Liver (tissue), 9 donors: ENCODE data around the gene CLN3. TPM values are rescaled to one million over a fixed set of nuclear protein-coding genes. Genes with fewer than 3 reads are reported as not detected.
A peak's percentile ranks its signal among the peaks of the same experiment; 100 is the strongest.

ENCODE experiments used
- DNase-seq: peaks from one replicate; pipeline ENCODE4 v3.0.0-alpha.2; 2017; ENCODE audit warnings: low spot score
- H3K27ac ChIP-seq, 2 donors: one replicate each; pipeline ENCODE4 v1.7.0; 2013; ENCODE audit warnings: inconsistent platforms in 2 of 2, low read length in 2 of 2, control low read depth in 1 of 2, low read depth in 1 of 2, mild to moderate bottlenecking in 1 of 2
- H3K27me3 ChIP-seq, 4 donors: one replicate each; pipeline versions ENCODE4 v1.6.1 to v1.7.0; 2013; ENCODE audit warnings: low read length in 3 of 4, inconsistent platforms in 1 of 4, mild to moderate bottlenecking in 1 of 4, moderate library complexity in 1 of 4; ENCODE audit not compliant: control insufficient read depth in 4 of 4, insufficient read depth in 4 of 4
- H3K36me3 ChIP-seq, 4 donors: one replicate each; pipeline versions ENCODE4 v1.6.1 to v1.7.0; 2013; ENCODE audit warnings: low read length in 3 of 4, mild to moderate bottlenecking in 3 of 4, low read depth in 1 of 4, moderate library complexity in 1 of 4; ENCODE audit not compliant: control insufficient read depth in 4 of 4, insufficient read depth in 3 of 4
- H3K4me1 ChIP-seq, 4 donors: one replicate each; pipeline versions ENCODE4 v1.6.1 to v1.7.0; 2013; ENCODE audit warnings: low read length in 3 of 4, mild to moderate bottlenecking in 3 of 4, moderate library complexity in 1 of 4; ENCODE audit not compliant: control insufficient read depth in 4 of 4, insufficient read depth in 4 of 4
- H3K4me3 ChIP-seq, 3 donors: one replicate each; pipeline versions ENCODE4 v1.6.1 to v1.7.0; 2013; ENCODE audit warnings: low read length in 3 of 3, control low read depth in 1 of 3, low read depth in 1 of 3, mild to moderate bottlenecking in 1 of 3
- H3K9ac ChIP-seq, 2 donors: one replicate each; pipeline ENCODE4 v1.7.0; 2013; ENCODE audit warnings: low read length in 2 of 2, mild to moderate bottlenecking in 2 of 2, moderate library complexity in 2 of 2, control low read depth in 1 of 2, low read depth in 1 of 2
- H3K9me3 ChIP-seq, 4 donors: one replicate each; pipeline versions ENCODE4 v1.6.1 to v1.7.0; 2013; ENCODE audit warnings: low read length in 3 of 4; ENCODE audit not compliant: control insufficient read depth in 4 of 4
- EGR1 ChIP-seq, 2 donors: IDR thresholded peaks; 2 replicates each; pipeline ENCODE4 v1.6.1; 2016 to 2018; ENCODE audit warnings: antibody characterized with exemption in 2 of 2, low read depth in 2 of 2
- FOXA1 ChIP-seq: IDR thresholded peaks from 2 replicates; pipeline ENCODE4 v1.6.1; 2016; ENCODE audit warnings: antibody characterized with exemption
- FOXA2 ChIP-seq: IDR thresholded peaks from 2 replicates; pipeline ENCODE4 v1.6.1; 2016; ENCODE audit warnings: antibody characterized with exemption
- GABPA ChIP-seq, 2 donors: IDR thresholded peaks in 1 of 2; conservative IDR thresholded peaks in 1 of 2; 2 replicates each; pipeline ENCODE4 v1.6.1; 2016; ENCODE audit warnings: antibody characterized with exemption in 2 of 2, mild to moderate bottlenecking in 1 of 2, moderate library complexity in 1 of 2
- HNF4G ChIP-seq: IDR thresholded peaks from 2 replicates; pipeline ENCODE4 v1.6.1; 2016; ENCODE audit warnings: antibody characterized with exemption
- JUND ChIP-seq, 2 donors: IDR thresholded peaks; 2 replicates each; pipeline ENCODE4 v1.6.1; 2016; ENCODE audit warnings: antibody characterized with exemption in 2 of 2
- NR2F2 ChIP-seq: IDR thresholded peaks from 2 replicates; pipeline ENCODE4 v1.6.1; 2016; ENCODE audit warnings: antibody characterized with exemption
- RAD21 ChIP-seq, 2 donors: IDR thresholded peaks; 2 replicates each; pipeline ENCODE4 v1.6.1; 2016; ENCODE audit warnings: antibody characterized with exemption in 2 of 2, mild to moderate bottlenecking in 2 of 2
- RXRA ChIP-seq, 2 donors: IDR thresholded peaks; 2 replicates each; pipeline ENCODE4 v1.6.1; 2017 to 2018; ENCODE audit warnings: antibody characterized with exemption in 2 of 2, mild to moderate bottlenecking in 1 of 2
- YY1 ChIP-seq: IDR thresholded peaks from 2 replicates; pipeline ENCODE4 v1.6.1; 2016; ENCODE audit warnings: antibody characterized with exemption, mild to moderate bottlenecking
- WGBS: extraction: QIAGEN DNeasy Blood & Tissue Kit; methylation state at CpG from one replicate; pipeline ENCODE4 v1.1.7; 2013; 5-methylcytosine and 5-hydroxymethylcytosine counted together
- polyA plus RNA-seq, 2 donors: library from polyadenylated mRNA; stranded (reverse) in 1 of 2; unstranded in 1 of 2; fragments of 200-250 nt in 1 of 2; fragments of >200 nt in 1 of 2; fragmentation: Nextera tagmentation in 1 of 2; extraction: Ambion mirVana in 1 of 2; gene quantifications; one replicate each; pipeline versions ENCODE4 v1.2.1 to v1.2.3, GENCODE V29; 2013 to 2015
- total RNA-seq, 2 donors: library from RNA; depleted of rRNA; stranded (reverse); fragments of >200 nt; gene quantifications; one replicate each; pipeline ENCODE4 v1.2.3, GENCODE V29; 2014
- TF ChIP-seq, protein P1 (sequence below): IDR thresholded peaks from 2 replicates; pipeline ENCODE4 v1.6.1; 2016; ENCODE audit warnings: antibody characterized with exemption, mild to moderate bottlenecking
- TF ChIP-seq, protein P2 (sequence below): IDR thresholded peaks from 2 replicates; pipeline ENCODE4 v1.6.1; 2016; ENCODE audit warnings: antibody characterized with exemption
- TF ChIP-seq, protein P3 (sequence below): IDR thresholded peaks from 2 replicates; pipeline ENCODE4 v1.6.1; 2016; ENCODE audit warnings: antibody characterized with exemption
- TF ChIP-seq, protein P4 (sequence below): IDR thresholded peaks from 2 replicates; pipeline ENCODE4 v1.6.1; 2016; ENCODE audit warnings: antibody characterized with exemption
- TF ChIP-seq, protein P5 (sequence below): fragments of 150-350 bp; IDR thresholded peaks from 2 replicates; pipeline ENCODE4 v1.5.1; 2017; ENCODE audit warnings: improper control_type of control experiment, low read depth, low read length; ENCODE audit not compliant: missing input control
- donor health status: healthy.
- donor health status: healthy.
- donor health status: healthy.
- donor health status: healthy.
- donor health status: healthy.

CLN3 gene
- total and polyA plus RNA-seq, 4 donors, result 16.1 to 23.6 (median 19.3) TPM

DNA sequence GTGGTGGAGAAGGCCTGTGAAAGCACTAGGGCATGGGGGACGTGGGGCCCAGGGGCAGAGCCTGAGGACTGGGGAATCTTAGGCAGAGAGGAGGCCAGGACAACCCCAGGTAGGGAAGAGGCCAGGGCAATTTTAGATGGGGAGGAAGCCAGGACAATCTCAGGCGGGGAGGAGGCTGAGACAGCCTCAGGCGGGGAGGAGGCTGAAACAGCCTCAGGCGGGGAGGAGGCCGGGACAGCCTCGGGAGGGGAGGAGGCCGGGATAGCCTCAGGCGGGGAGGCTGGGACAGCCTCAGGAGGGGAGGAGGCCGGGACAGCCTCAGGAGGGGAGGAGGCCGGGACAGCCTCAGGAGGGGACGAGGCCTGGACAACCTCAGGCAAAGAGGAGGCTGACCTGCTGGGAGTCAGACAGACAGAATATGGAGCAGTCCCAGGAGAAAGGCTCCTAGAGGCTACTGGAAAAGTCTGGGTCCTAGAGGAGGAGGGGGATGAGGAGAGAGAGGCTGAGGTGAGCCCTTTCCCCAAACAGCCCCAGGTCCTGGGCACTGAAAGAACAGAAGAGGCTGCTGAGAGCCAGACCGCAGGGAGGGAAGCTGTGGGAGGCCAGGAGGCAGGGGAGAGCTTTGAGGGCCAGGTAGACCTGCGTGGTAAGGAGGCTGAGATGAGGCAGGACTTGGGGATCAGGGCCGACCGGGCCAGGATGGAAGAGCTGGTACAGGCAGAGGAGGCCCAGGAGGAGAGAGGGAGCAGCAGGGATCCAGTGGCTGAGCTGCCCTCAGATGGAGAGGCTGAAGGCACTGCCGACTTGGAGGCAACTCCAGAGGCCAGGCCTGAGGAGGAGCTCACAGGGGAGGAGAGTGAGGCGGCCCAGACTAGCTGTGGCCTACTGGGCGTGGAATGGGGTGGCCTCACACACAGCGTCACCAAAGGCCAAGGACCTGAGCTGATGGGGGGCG is 4.2 kb upstream of the CLN3 start:
- 85% methylated on average over 20 of the region's 20 CpGs for WGBS
- peaks cover 0 to 14% (median 5%) of the 10 kb centered on the region in 4 donors for H3K36me3 ChIP-seq
- no peak for DNase-seq
- peaks cover 0 to 12% (median 5%) of the 10 kb centered on the region in 4 donors for H3K4me1 ChIP-seq
- no peak overlapping the region for H3K4me3 ChIP-seq
- H3K27me3 ChIP-seq, result no peaks in the 10 kb centered on the region
- peak overlapping the region; percentile 5 to 77 for H3K27ac ChIP-seq
- TF ChIP-seq YY1, result no peak
- TF ChIP-seq, protein P1, sequence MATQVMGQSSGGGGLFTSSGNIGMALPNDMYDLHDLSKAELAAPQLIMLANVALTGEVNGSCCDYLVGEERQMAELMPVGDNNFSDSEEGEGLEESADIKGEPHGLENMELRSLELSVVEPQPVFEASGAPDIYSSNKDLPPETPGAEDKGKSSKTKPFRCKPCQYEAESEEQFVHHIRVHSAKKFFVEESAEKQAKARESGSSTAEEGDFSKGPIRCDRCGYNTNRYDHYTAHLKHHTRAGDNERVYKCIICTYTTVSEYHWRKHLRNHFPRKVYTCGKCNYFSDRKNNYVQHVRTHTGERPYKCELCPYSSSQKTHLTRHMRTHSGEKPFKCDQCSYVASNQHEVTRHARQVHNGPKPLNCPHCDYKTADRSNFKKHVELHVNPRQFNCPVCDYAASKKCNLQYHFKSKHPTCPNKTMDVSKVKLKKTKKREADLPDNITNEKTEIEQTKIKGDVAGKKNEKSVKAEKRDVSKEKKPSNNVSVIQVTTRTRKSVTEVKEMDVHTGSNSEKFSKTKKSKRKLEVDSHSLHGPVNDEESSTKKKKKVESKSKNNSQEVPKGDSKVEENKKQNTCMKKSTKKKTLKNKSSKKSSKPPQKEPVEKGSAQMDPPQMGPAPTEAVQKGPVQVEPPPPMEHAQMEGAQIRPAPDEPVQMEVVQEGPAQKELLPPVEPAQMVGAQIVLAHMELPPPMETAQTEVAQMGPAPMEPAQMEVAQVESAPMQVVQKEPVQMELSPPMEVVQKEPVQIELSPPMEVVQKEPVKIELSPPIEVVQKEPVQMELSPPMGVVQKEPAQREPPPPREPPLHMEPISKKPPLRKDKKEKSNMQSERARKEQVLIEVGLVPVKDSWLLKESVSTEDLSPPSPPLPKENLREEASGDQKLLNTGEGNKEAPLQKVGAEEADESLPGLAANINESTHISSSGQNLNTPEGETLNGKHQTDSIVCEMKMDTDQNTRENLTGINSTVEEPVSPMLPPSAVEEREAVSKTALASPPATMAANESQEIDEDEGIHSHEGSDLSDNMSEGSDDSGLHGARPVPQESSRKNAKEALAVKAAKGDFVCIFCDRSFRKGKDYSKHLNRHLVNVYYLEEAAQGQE, result no peak
- TF ChIP-seq, protein P2, sequence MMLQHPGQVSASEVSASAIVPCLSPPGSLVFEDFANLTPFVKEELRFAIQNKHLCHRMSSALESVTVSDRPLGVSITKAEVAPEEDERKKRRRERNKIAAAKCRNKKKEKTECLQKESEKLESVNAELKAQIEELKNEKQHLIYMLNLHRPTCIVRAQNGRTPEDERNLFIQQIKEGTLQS, result no peak
- TF ChIP-seq, protein P3, sequence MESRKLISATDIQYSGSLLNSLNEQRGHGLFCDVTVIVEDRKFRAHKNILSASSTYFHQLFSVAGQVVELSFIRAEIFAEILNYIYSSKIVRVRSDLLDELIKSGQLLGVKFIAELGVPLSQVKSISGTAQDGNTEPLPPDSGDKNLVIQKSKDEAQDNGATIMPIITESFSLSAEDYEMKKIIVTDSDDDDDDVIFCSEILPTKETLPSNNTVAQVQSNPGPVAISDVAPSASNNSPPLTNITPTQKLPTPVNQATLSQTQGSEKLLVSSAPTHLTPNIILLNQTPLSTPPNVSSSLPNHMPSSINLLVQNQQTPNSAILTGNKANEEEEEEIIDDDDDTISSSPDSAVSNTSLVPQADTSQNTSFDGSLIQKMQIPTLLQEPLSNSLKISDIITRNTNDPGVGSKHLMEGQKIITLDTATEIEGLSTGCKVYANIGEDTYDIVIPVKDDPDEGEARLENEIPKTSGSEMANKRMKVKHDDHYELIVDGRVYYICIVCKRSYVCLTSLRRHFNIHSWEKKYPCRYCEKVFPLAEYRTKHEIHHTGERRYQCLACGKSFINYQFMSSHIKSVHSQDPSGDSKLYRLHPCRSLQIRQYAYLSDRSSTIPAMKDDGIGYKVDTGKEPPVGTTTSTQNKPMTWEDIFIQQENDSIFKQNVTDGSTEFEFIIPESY, result no peak
- no peak for TF ChIP-seq NR2F2
- TF ChIP-seq JUND (IDR thresholded peaks at IDR 0.05), result no peak
- TF ChIP-seq, protein P4, sequence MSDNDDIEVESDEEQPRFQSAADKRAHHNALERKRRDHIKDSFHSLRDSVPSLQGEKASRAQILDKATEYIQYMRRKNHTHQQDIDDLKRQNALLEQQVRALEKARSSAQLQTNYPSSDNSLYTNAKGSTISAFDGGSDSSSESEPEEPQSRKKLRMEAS, result no peak
- TF ChIP-seq FOXA1, result no peak
- TF ChIP-seq GABPA (IDR thresholded peaks at IDR 0.05 in 1 of 2, conservative IDR thresholded peaks at IDR 0.05 in 1 of 2), result no peak
- TF ChIP-seq, protein P5, sequence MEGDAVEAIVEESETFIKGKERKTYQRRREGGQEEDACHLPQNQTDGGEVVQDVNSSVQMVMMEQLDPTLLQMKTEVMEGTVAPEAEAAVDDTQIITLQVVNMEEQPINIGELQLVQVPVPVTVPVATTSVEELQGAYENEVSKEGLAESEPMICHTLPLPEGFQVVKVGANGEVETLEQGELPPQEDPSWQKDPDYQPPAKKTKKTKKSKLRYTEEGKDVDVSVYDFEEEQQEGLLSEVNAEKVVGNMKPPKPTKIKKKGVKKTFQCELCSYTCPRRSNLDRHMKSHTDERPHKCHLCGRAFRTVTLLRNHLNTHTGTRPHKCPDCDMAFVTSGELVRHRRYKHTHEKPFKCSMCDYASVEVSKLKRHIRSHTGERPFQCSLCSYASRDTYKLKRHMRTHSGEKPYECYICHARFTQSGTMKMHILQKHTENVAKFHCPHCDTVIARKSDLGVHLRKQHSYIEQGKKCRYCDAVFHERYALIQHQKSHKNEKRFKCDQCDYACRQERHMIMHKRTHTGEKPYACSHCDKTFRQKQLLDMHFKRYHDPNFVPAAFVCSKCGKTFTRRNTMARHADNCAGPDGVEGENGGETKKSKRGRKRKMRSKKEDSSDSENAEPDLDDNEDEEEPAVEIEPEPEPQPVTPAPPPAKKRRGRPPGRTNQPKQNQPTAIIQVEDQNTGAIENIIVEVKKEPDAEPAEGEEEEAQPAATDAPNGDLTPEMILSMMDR, result no peak
- H3K9ac ChIP-seq, result no peak overlapping the region
- H3K9me3 ChIP-seq, result no peaks in the 10 kb centered on the region

DNA sequence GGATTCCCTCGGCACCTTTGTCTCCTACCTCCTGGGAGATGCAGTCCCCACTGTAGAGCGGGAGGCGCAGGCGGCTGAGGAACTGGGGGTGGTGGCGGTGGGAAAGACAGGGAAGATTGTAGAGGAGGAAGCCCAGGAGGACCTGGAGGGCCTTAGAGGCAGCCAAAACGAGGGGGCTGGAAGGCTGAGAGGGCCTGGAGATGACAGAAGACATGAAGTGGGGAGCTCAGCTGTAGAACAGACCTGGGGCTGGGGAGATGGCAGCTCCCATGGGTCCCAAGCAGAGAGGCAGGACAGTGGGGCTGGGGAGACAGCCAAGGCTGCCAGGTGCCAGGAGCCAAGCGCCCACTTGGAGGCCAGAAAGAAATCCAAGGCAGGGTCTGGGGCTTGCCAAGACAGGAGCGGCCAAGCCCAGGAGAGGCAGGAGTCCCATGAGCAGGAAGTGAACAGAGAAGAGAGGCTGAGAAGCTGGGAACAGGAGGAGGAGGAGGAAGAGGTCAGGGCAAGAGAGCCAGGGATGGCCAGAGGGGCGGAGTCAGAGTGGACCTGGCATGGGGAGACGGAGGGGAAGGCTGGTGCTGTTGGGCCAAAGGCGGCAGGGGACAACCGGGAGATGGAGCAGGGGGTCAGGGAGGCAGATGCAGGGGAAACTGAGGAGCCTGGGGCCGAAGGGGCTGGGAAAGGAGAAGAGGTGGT is 3.4 kb upstream of the CLN3 start:
- H3K27ac ChIP-seq, result peak overlapping the region; percentile 65 to 77
- H3K9me3 ChIP-seq, result no peaks in the 10 kb centered on the region
- peak overlapping the region in 1 of 3 donors; percentile 9 for H3K4me3 ChIP-seq
- H3K27me3 ChIP-seq, result no peaks in the 10 kb centered on the region
- H3K36me3 ChIP-seq, result peaks cover 0 to 8% (median 2%) of the 10 kb centered on the region in 4 donors
- peaks cover 0 to 17% (median 7%) of the 10 kb centered on the region in 4 donors for H3K4me1 ChIP-seq
- no peak for DNase-seq
- 77% methylated on average over 13 of the region's 13 CpGs for WGBS
- H3K9ac ChIP-seq, result peak overlapping the region in 1 of 2 donors; percentile 6
- TF ChIP-seq, protein P4, result no peak
- TF ChIP-seq FOXA1 (no peak), RXRA (IDR thresholded peaks at IDR 0.05) (no peak), FOXA2 (no peak), RAD21 (IDR thresholded peaks at IDR 0.05) (no peak), GABPA (IDR thresholded peaks at IDR 0.05 in 1 of 2, conservative IDR thresholded peaks at IDR 0.05 in 1 of 2) (no peak), HNF4G (no peak), EGR1 (IDR thresholded peaks at IDR 0.05; ENCODE audit: low read depth in 2 of 2) (no peak)
- TF ChIP-seq, protein P1, result no peak
- TF ChIP-seq, protein P2, result no peak
